RWPE1 (cell line): ENCODE data around the gene CWH43.

Experiments used
- CTCF ChIA-PET: fragments of 350-600 bp; sonication (Branson Sonifier 250); formaldehyde crosslinking; extraction: SDS; loops from one replicate; lab custom pipeline; 2021; lab: Yijun Ruan, JAX
- POLR2A ChIA-PET: fragments of 400-600 bp; formaldehyde crosslinking; extraction: SDS; loops from one replicate; lab custom pipeline; 2020; ENCODE audit warnings: antibody characterized with exemption; ENCODE audit not compliant: low non-redundant PET; lab: Yijun Ruan, JAX
- DNase-seq: peaks from one replicate; pipeline ENCODE4 v3.0.0; 2012; ENCODE audit warnings: low spot score
- H3K27ac ChIP-seq: fragments of 450-650 bp; 2 replicates; pipeline ENCODE4 v1.5.1; 2017
- TF ChIP-seq, protein P1 (sequence below): fragments of 450-650 bp; conservative IDR thresholded peaks from 2 replicates; pipeline ENCODE4 v1.5.1; 2017; ENCODE audit warnings: low read depth, mild to moderate bottlenecking

CWH43 gene

DNA sequence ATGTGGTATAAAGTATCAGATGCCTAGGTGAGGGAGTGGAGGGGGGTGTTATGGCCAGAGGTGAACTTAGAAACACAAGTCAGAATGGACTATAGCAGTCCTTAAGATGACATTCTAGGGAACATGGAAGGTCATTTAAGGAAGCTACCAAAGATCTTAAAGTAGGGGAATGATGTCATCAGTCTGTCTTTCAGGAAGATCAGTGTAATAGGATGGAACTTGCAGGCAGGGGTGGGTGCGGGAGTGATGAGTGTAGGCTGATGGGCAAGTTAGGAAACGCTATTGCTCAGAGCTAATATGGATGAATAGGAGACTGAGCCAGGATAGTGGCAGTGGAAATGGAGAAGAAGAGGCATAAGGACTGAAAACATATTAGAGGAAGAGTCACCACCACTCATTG lies 27.5 kb upstream of the CWH43 start:
- POLR2A ChIA-PET: no interaction called here

DNA sequence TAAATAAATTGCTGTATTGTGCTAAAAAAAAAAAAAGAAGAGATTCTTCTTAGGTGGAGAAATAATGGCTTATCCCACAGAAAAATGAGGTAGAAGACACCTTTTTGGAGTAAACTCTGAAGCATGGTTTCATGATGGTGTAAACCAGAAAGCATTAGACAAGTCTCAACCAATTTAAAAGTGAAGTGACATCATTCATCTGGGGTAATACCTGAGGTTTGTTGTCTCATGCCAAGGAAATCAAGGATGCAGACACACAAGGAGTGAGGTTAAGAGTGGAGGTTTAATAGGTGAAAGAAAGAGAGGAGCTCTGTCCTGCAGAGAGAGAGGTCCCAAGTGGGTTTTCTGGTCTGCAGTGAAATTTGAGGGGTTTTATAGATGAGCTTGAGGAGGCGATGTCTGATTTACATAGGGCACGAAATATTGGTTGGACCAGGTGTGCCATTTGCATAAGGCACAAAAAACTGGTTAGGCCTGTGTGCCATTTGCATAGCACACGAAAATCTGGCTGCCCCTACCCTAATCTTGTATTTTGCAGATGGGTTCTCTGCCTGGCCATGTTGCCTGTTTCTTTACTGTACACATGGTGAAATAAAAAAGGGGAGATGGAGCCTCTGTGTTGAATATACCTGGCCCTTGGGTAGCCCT lies 25.0 kb upstream of the CWH43 start:
- TF ChIP-seq, protein P1, sequence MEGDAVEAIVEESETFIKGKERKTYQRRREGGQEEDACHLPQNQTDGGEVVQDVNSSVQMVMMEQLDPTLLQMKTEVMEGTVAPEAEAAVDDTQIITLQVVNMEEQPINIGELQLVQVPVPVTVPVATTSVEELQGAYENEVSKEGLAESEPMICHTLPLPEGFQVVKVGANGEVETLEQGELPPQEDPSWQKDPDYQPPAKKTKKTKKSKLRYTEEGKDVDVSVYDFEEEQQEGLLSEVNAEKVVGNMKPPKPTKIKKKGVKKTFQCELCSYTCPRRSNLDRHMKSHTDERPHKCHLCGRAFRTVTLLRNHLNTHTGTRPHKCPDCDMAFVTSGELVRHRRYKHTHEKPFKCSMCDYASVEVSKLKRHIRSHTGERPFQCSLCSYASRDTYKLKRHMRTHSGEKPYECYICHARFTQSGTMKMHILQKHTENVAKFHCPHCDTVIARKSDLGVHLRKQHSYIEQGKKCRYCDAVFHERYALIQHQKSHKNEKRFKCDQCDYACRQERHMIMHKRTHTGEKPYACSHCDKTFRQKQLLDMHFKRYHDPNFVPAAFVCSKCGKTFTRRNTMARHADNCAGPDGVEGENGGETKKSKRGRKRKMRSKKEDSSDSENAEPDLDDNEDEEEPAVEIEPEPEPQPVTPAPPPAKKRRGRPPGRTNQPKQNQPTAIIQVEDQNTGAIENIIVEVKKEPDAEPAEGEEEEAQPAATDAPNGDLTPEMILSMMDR: no peak
- no peak overlapping the region for H3K27ac ChIP-seq
- POLR2A ChIA-PET: no interaction called here
- CTCF ChIA-PET: interaction anchor here (0.7 to 1.2 kb wide), 2 partner anchors 54 to 341 kb away, joined by 3 read pairs; partner anchors contain the start of gene OCIAD2
- no peak for DNase-seq

More for the DNA sequence above, 27.5 kb upstream of the CWH43 start:
- no peak for DNase-seq
- CTCF ChIA-PET: no interaction called here
- no peak overlapping the region for H3K27ac ChIP-seq
- TF ChIP-seq, protein P1: no peak

DNA sequence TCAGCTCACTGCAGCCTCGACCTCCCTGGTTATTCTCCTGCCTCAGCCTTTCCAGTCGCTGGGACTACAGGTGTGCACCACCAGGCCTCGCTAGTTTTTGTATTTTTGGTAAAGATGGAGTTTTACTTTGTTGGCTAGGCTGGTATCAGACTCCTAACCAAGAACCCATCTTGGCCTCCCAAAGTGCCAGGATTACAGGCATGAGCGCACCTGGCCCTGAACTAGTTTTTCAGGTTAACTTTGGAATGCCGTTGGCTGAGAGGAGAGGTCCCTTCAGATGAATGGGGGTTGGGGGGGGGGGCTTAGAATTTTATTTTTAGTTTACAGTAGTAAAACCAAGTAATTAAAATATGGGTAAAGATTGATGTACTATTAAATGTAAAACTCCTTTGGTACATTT lies 23.4 kb upstream of the CWH43 start:
- TF ChIP-seq, protein P1: no peak
- POLR2A ChIA-PET: interaction anchor here (0.6 kb wide), 1 partner anchor 112 kb away, joined by 3 read pairs; no protein-coding TSS in a partner anchor
- CTCF ChIA-PET: interaction anchor here (0.6 kb wide), 2 partner anchors 61 to 379 kb away, joined by 3 read pairs; no protein-coding TSS in a partner anchor

DNA sequence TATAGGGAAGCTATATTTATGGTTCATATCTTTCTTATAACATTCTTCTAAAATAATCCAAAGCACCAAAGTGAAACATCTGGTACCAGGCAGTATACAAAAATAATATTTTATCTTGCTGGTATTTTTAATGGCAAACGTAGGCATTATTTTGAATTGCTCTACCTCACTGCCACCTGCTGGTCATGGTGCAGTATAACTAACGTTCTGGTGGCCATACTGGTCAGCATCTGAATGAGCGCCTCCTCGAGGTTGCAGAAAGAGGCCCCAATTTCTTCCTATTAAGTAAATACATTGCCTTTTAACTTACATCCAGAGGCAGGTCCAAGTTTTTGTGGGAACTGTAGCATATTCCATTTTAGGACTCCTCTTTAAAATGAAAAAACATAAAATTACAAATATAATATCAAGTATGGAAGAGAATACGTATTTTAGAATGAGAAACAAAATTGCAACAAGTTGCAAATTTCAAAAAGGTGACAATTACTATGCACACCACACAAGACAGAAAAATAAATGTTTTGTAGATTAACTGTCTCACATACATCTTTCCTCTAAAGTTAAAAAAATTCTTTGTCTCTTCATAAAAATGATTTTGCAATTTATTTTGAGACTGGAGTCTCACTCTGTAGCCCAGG lies 22.9 kb upstream of the CWH43 start:
- ChIA-PET CTCF (interaction anchor here (0.6 to 0.7 kb wide), 3 partner anchors 23 to 380 kb away, joined by 3 to 4 read pairs (median 3); partner anchors contain the start of gene CWH43), POLR2A (interaction anchor here (0.6 kb wide), 1 partner anchor 113 kb away, joined by 3 read pairs; no protein-coding TSS in a partner anchor)

More for the DNA sequence above, 23.4 kb upstream of the CWH43 start:
- H3K27ac ChIP-seq: no peak overlapping the region
- no peak for DNase-seq

DNA sequence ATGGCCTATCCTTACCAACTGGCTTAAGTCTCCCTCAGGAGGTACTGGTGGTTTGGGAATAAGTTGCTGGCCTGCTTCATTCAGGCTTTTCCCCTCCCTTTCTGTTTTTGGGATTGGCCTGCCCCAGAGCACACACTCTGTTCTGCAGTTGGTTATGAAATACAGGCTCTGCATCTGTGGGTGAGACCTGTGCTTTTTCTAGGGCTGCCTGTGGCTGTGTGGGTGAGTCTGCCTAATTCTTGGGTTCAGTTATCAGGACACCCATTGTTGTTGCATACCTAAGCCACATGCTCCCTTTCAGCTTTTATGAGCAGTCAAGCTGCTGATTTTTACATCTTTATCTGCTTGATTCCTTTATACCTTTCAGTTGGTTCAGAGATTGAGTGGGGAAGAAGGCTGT lies 19.0 kb upstream of the CWH43 start:
- no peak overlapping the region for H3K27ac ChIP-seq
- CTCF ChIA-PET: interaction anchor here (0.7 kb wide), 1 partner anchor 334 kb away, joined by 3 read pairs; no protein-coding TSS in a partner anchor
- DNase-seq: no peak
- TF ChIP-seq, protein P1: no peak
- POLR2A ChIA-PET: no interaction called here

More for the DNA sequence above, 22.9 kb upstream of the CWH43 start:
- no peak overlapping the region for H3K27ac ChIP-seq
- TF ChIP-seq, protein P1: peak; percentile 98
- peak; percentile 66 for DNase-seq

DNA sequence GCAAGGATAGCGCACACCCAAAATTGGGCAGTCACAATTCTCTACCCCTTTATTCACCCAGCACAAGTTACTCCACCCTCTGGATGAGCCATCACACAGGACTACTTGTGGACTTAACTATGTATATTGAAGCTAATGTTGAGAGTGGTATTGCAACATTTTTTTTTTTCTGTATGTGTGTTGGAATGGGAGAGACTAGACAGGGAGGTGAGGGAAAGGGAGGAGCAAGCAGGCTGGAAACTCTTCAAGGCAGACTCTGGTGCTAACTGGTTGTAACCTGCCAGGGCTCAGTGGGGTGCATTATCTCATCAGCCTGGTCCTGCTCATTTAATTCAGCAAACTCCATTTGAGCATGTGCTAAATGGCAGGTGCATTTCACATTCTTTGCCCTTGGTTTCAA lies 18.4 kb upstream of the CWH43 start:
- CTCF ChIA-PET: interaction anchor here (0.7 kb wide), 2 partner anchors 334 to 389 kb away, joined by 3 read pairs; no protein-coding TSS in a partner anchor
- no peak for DNase-seq
- TF ChIP-seq, protein P1: no peak
- H3K27ac ChIP-seq: no peak overlapping the region
- POLR2A ChIA-PET: no interaction called here
